H1 (cell line): ENCODE measurements around the gene HS6ST3. TPM values are rescaled to one million over a fixed set of nuclear protein-coding genes. Genes with fewer than 3 reads are reported as not detected.

ENCODE experiments used
- CTCF ChIA-PET: fragments of 300-600 bp; sonication (Branson Sonifier 250); formaldehyde crosslinking; loops from one replicate; lab custom pipeline; 2021; ENCODE audit not compliant: partially characterized antibody; lab: Charles Lee
- POLR2A ChIA-PET: fragments of 300-600 bp; sonication (Branson Sonifier 250); formaldehyde crosslinking; loops from one replicate; lab custom pipeline; 2021; ENCODE audit warnings: inconsistent platforms; ENCODE audit not compliant: partially characterized antibody; lab: Charles Lee
- DNase-seq, 2 experiments: peaks; one replicate each; pipeline versions ENCODE4 v3.0.0 to v3.0.0-alpha.2; 2010 to 2022; ENCODE audit warnings: low spot score in 2 of 2, low read depth in 1 of 2, mixed read lengths in 1 of 2
- FAIRE-seq: peaks from 2 replicates; lab custom pipeline; 2011; peaks lifted over from hg19 to GRCh38; lab: Jason Lieb, UNC
- H2AFZ ChIP-seq: 2 replicates; pipeline ENCODE4 v1.8.1; 2012; ENCODE audit warnings: low read length, inconsistent platforms
- H2AK5ac ChIP-seq: 2 replicates; pipeline ENCODE4 v1.6.1; 2013; ENCODE audit warnings: low read depth, low read length
- H2BK120ac ChIP-seq: replicated peaks from 2 replicates; pipeline ENCODE3; 2013; ENCODE audit warnings: low read depth, low read length, inconsistent platforms
- H2BK12ac ChIP-seq: 2 replicates; pipeline ENCODE4 v1.6.1; 2013; ENCODE audit warnings: low read depth, low read length
- H2BK15ac ChIP-seq: 2 replicates; pipeline ENCODE4 v1.6.1; 2013; ENCODE audit warnings: low read length
- H2BK20ac ChIP-seq: 2 replicates; pipeline ENCODE4 v1.6.1; 2013; ENCODE audit warnings: low read length
- H2BK5ac ChIP-seq: 2 replicates; pipeline ENCODE4 v1.6.1; 2013; ENCODE audit warnings: low read depth, low read length
- H3K14ac ChIP-seq: 2 replicates; pipeline ENCODE4 v1.6.1; 2013; ENCODE audit warnings: inconsistent platforms; ENCODE audit not compliant: insufficient read length
- H3K18ac ChIP-seq: 2 replicates; pipeline ENCODE4 v1.6.1; 2013; ENCODE audit warnings: low read length; ENCODE audit errors: extremely low read depth
- H3K23ac ChIP-seq: 2 replicates; pipeline ENCODE4 v1.6.1; 2013; ENCODE audit warnings: inconsistent platforms; ENCODE audit not compliant: insufficient read length
- H3K23me2 ChIP-seq: 2 replicates; pipeline ENCODE4 v1.6.1; 2013; ENCODE audit warnings: low read depth, low read length
- H3K27ac ChIP-seq: 2 replicates; pipeline ENCODE4 v1.6.1; 2011; ENCODE audit warnings: low read depth, low read length, inconsistent platforms
- H3K27me3 ChIP-seq, 4 experiments: replicated peaks in 1 of 4; 1 replicate in 1 of 4; 2 replicates in 3 of 4; pipeline versions ENCODE4 v1.6.1 to v1.8.1; 2011 to 2013; ENCODE audit warnings: low read length in 3 of 4, mild to moderate bottlenecking in 3 of 4, inconsistent platforms in 2 of 4, mixed read lengths in 2 of 4, moderate library complexity in 1 of 4; ENCODE audit not compliant: control insufficient read depth in 3 of 4, insufficient read depth in 3 of 4; ENCODE audit errors: extremely low read depth in 1 of 4
- H3K36me3 ChIP-seq, 4 experiments: 2 replicates each; pipeline versions ENCODE4 v1.6.1 to v1.8.1; 2011 to 2013; ENCODE audit warnings: mild to moderate bottlenecking in 4 of 4, low read length in 3 of 4, moderate library complexity in 2 of 4, control low read depth in 1 of 4, inconsistent platforms in 1 of 4; ENCODE audit not compliant: insufficient read depth in 4 of 4, control insufficient read depth in 2 of 4
- H3K4ac ChIP-seq: replicated peaks from 2 replicates; pipeline ENCODE3; 2013; ENCODE audit warnings: low read length, low read depth, mixed read lengths, inconsistent platforms; ENCODE audit not compliant: insufficient read length
- H3K4me1 ChIP-seq, 4 experiments: replicated peaks in 1 of 4; 1 replicate in 1 of 4; 2 replicates in 3 of 4; pipeline versions ENCODE4 v1.6.1 to v1.8.1; 2011 to 2013; ENCODE audit warnings: low read length in 3 of 4, inconsistent platforms in 2 of 4, mixed read lengths in 1 of 4; ENCODE audit not compliant: insufficient read depth in 4 of 4, control insufficient read depth in 3 of 4
- H3K4me2 ChIP-seq, 2 experiments: 2 replicates each; pipeline versions ENCODE4 v1.6.1 to v1.8.1; 2011 to 2013; ENCODE audit warnings: low read depth in 2 of 2, low read length in 2 of 2, control low read depth in 1 of 2, inconsistent platforms in 1 of 2, mild to moderate bottlenecking in 1 of 2; ENCODE audit not compliant: insufficient read depth in 1 of 2
- H3K4me3 ChIP-seq, 4 experiments: fragments of 200-600, 300-600 bp in 1 of 4; sonication (generic), shearing (Covaris generic), sonication (Bioruptor Twin) in 1 of 4; 2 replicates each; pipeline versions ENCODE4 v1.5.1 to v1.8.1; 2011 to 2016; ENCODE audit warnings: low read length in 4 of 4, low read depth in 3 of 4, control low read depth in 2 of 4, inconsistent platforms in 2 of 4, mild to moderate bottlenecking in 2 of 4, mixed read lengths in 1 of 4, moderate library complexity in 1 of 4; ENCODE audit not compliant: insufficient read depth in 2 of 4; ENCODE audit errors: extremely low read depth in 1 of 4
- H3K56ac ChIP-seq: replicated peaks from 2 replicates; pipeline ENCODE3; 2013; ENCODE audit warnings: low read depth, mild to moderate bottlenecking, mixed read lengths, low read length, inconsistent platforms; ENCODE audit not compliant: insufficient read length
- H3K79me1 ChIP-seq: 2 replicates; pipeline ENCODE4 v1.6.1; 2013; ENCODE audit warnings: low read depth, low read length, control low read depth
- H3K79me2 ChIP-seq, 2 experiments: 2 replicates each; pipeline versions ENCODE4 v1.6.1 to v1.8.1; 2012 to 2013; ENCODE audit warnings: low read length in 2 of 2, mild to moderate bottlenecking in 2 of 2, inconsistent platforms in 1 of 2; ENCODE audit not compliant: insufficient read depth in 2 of 2, control insufficient read depth in 1 of 2
- H3K9ac ChIP-seq, 4 experiments: replicated peaks in 1 of 4; 1 replicate in 1 of 4; 2 replicates in 3 of 4; pipeline versions ENCODE4 v1.6.1 to v1.8.1; 2011 to 2013; ENCODE audit warnings: low read depth in 3 of 4, low read length in 3 of 4, control low read depth in 2 of 4, mild to moderate bottlenecking in 2 of 4, moderate library complexity in 2 of 4, inconsistent platforms in 1 of 4; ENCODE audit errors: extremely low read depth in 1 of 4
- H3K9me3 ChIP-seq, 2 experiments: 2 replicates each; pipeline versions ENCODE4 v1.6.1 to v1.8.1; 2012 to 2013; ENCODE audit warnings: mild to moderate bottlenecking in 2 of 2, moderate library complexity in 2 of 2, control low read depth in 1 of 2, inconsistent platforms in 1 of 2, low read depth in 1 of 2, low read length in 1 of 2, mixed read lengths in 1 of 2; ENCODE audit not compliant: insufficient read depth in 2 of 2
- H4K20me1 ChIP-seq, 2 experiments: replicated peaks in 1 of 2; 2 replicates each; pipeline versions ENCODE3 to v1.8.1; 2011 to 2013; ENCODE audit warnings: inconsistent platforms in 2 of 2, low read length in 2 of 2, mild to moderate bottlenecking in 1 of 2; ENCODE audit not compliant: insufficient read depth in 2 of 2, control insufficient read depth in 1 of 2
- H4K5ac ChIP-seq: 2 replicates; pipeline ENCODE4 v1.6.1; 2013; ENCODE audit warnings: low read length, low read depth, mixed read lengths, inconsistent platforms; ENCODE audit not compliant: insufficient read length
- H4K8ac ChIP-seq: 2 replicates; pipeline ENCODE4 v1.8.0; 2013; ENCODE audit warnings: mild to moderate bottlenecking, moderate library complexity, low read length, inconsistent platforms; ENCODE audit not compliant: insufficient read depth; ENCODE audit errors: extremely low read depth
- H4K91ac ChIP-seq: replicated peaks from 2 replicates; pipeline ENCODE3; 2013; ENCODE audit warnings: low read length, mixed read lengths, inconsistent platforms; ENCODE audit not compliant: insufficient read length
- CEBPB ChIP-seq: IDR thresholded peaks from 2 replicates; pipeline ENCODE4 v1.6.1; 2012; ENCODE audit warnings: low read depth, low read length
- KDM4A ChIP-seq: IDR thresholded peaks from one replicate; pipeline ENCODE4 v1.7.1; 2012; ENCODE audit warnings: low read depth, mild to moderate bottlenecking, moderate library complexity, low read length, inconsistent platforms; ENCODE audit not compliant: severe bottlenecking
- RAD21 ChIP-seq, 2 experiments: IDR thresholded peaks in 1 of 2; conservative IDR thresholded peaks in 1 of 2; 2 replicates each; pipeline ENCODE4 v1.6.1; 2011; ENCODE audit warnings: low read depth in 2 of 2, low read length in 2 of 2, improper control_type of control experiment in 1 of 2, inconsistent platforms in 1 of 2, mild to moderate bottlenecking in 1 of 2, moderate library complexity in 1 of 2
- RXRA ChIP-seq: IDR thresholded peaks from 2 replicates; pipeline ENCODE4 v1.6.1; 2011; ENCODE audit warnings: low read depth, mild to moderate bottlenecking, low read length, moderate library complexity; ENCODE audit not compliant: insufficient read depth
- SIX5 ChIP-seq: IDR thresholded peaks from 2 replicates; pipeline ENCODE4 v1.6.1; 2011; ENCODE audit warnings: mild to moderate bottlenecking, low read depth, low read length
- SP4 ChIP-seq: IDR thresholded peaks from 2 replicates; pipeline ENCODE4 v1.6.1; 2012; ENCODE audit warnings: low read length, inconsistent platforms
- SRF ChIP-seq: IDR thresholded peaks from 2 replicates; pipeline ENCODE4 v1.6.1; 2011; ENCODE audit warnings: mild to moderate bottlenecking, low read depth, low read length, moderate library complexity
- USF2 ChIP-seq: IDR thresholded peaks from 2 replicates; pipeline ENCODE4 v1.6.1; 2011; ENCODE audit warnings: low read length, improper control_type of control experiment
- polyA plus RNA-seq, 7 experiments: library from polyadenylated mRNA; depleted of rRNA in 3 of 7; stranded (reverse) in 5 of 7; unstranded in 2 of 7; fragments of >200 nt in 5 of 7; fragments of 200-250 nt in 2 of 7; gene quantifications; 1 replicate in 5 of 7; 2 replicates in 1 of 7; 4 replicates in 1 of 7; pipeline versions ENCODE4 v1.2.1 to v1.2.3, GENCODE V29; 2011 to 2013; ENCODE audit warnings: missing spikeins in 2 of 7, mixed read lengths in 2 of 7
- total RNA-seq: library from RNA; stranded (reverse); fragmentation: NEBNext Ultra II Directional; extraction: Animal tissue kit (Norgen Biotek cat#: 25700); gene quantifications from 2 replicates; pipeline ENCODE4 v1.2.1, GENCODE V29; 2021

HS6ST3 gene
- total and polyA plus RNA-seq, 2 of the 8 experiments (the other 6 are each of a cell fraction or from before 2014, with no cell fraction given), result 0.45 to 1.2 TPM

- no peaks in the 10 kb centered on the region for H3K27me3 ChIP-seq
- no peak overlapping the region for H4K8ac ChIP-seq
- DNase-seq, result no peak
- no peak overlapping the region for H3K23ac ChIP-seq
- H4K91ac ChIP-seq, result no peak overlapping the region
- ChIA-PET CTCF (no interaction called here), POLR2A (no interaction called here)
- H4K20me1 ChIP-seq, result no peaks in the 10 kb centered on the region
- H3K79me1 ChIP-seq, result no peaks in the 10 kb centered on the region
- H3K4ac ChIP-seq, result no peak overlapping the region
- no peaks in the 10 kb centered on the region for H3K79me2 ChIP-seq
- no peaks in the 10 kb centered on the region for H3K36me3 ChIP-seq
- H2AK5ac ChIP-seq, result no peak overlapping the region
- no peak overlapping the region for H2BK15ac ChIP-seq
- H3K14ac ChIP-seq, result no peak overlapping the region
- H3K9me3 ChIP-seq, result no peaks in the 10 kb centered on the region
- H2BK120ac ChIP-seq, result no peak overlapping the region
- H2BK12ac ChIP-seq, result no peak overlapping the region
- H3K27ac ChIP-seq, result no peak overlapping the region
- FAIRE-seq, result no peak
- no peak overlapping the region for H4K5ac ChIP-seq
- H2BK5ac ChIP-seq, result no peak overlapping the region
- H3K23me2 ChIP-seq, result no peaks in the 10 kb centered on the region
- H3K18ac ChIP-seq, result no peak overlapping the region
- H2AFZ ChIP-seq, result no peak overlapping the region
- no peak overlapping the region for H3K9ac ChIP-seq
- no peak overlapping the region for H2BK20ac ChIP-seq
- H3K4me1 ChIP-seq, result peaks cover 0 to 2% (median under 1%) of the 10 kb centered on the region in 4 experiments; a peak in 2 of 7 replicates
- no peak overlapping the region for H3K4me2 ChIP-seq
- TF ChIP-seq SRF (no peak), SIX5 (no peak), CEBPB (no peak), RXRA (no peak), RAD21 (IDR thresholded peaks at IDR 0.05 in 1 of 2, conservative IDR thresholded peaks at IDR 0.05 in 1 of 2; ENCODE audit: low read depth in 2 of 2, low read length in 2 of 2) (no peak), SP4 (no peak), USF2 (no peak), KDM4A (no peak)
- H3K56ac ChIP-seq, result no peak overlapping the region
- H3K4me3 ChIP-seq, result no peak overlapping the region
Measured at GRCh38 chr13:96762876-96763275, 673.0 kb downstream of the HS6ST3 start.
